Keratinocyte (primary cell): ENCODE data around the gene IGHMBP2.
"Not testable (repeated sequence)": the region's sequence is repeated elsewhere in the genome, so short reads cannot be mapped to it uniquely, and the experiment has no call there.

Experiments used
- CTCF ChIP-seq, 3 experiments: IDR thresholded peaks in 1 of 3; conservative IDR thresholded peaks in 1 of 3; optimal IDR thresholded peaks in 1 of 3; 2 replicates in 2 of 3; 3 replicates in 1 of 3; pipeline versions ENCODE3 to v1.5.1; 2011; ENCODE audit warnings: low read length in 3 of 3, mild to moderate bottlenecking in 3 of 3, moderate library complexity in 2 of 3, control low read depth in 1 of 3, inconsistent platforms in 1 of 3; ENCODE audit not compliant: insufficient read depth in 2 of 3; ENCODE audit errors: extremely low read depth in 1 of 3
- EZH2 ChIP-seq: IDR thresholded peaks from one replicate; pipeline ENCODE4 v1.6.1; 2012; ENCODE audit warnings: inconsistent platforms, mild to moderate bottlenecking, low read length, moderate library complexity

GRCh38 chr11:68973706-68974105, 70.0 kb downstream of the IGHMBP2 start:
- TF ChIP-seq CTCF (optimal IDR thresholded peaks at IDR 0.05 in 1 of 3, IDR thresholded peaks at IDR 0.05 in 1 of 3, conservative IDR thresholded peaks at IDR 0.05 in 1 of 3; ENCODE audit: extremely low read depth in 1 of 3, insufficient read depth in 2 of 3, low read length in 3 of 3); EZH2: not testable (repeated sequence)
